NCI-H1048 (cell line): Measurements from ENCODE around the gene PLCXD3.
"Not testable (repeated sequence)": the region's sequence is repeated elsewhere in the genome, so short reads cannot be mapped to it uniquely, and the experiment has no call there.

Experiments
- DNase-seq: peaks from one replicate; lab custom pipeline; 2025; lab: John Stamatoyannopoulos, UW

Gene PLCXD3

DNA sequence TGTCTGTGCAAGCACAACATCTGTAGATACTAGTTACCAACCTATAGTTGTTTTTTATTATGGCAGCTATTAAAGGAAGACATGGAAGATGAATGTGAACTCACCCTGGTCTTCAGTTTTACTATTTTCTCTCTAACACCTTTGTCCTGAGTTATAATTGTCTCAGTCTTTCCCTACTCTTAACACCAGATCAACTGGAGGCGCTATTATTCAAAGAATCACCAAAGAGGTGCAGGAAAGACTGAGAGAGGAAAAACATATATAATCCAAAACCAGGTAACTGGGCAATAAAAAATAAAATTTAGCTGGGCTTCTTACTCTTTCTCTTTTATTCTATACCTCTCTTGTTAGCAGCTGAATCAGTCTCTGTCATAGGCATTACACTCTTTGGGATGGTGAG lies 162.8 kb downstream of the PLCXD3 start:
- DNase-seq: no peak

DNA sequence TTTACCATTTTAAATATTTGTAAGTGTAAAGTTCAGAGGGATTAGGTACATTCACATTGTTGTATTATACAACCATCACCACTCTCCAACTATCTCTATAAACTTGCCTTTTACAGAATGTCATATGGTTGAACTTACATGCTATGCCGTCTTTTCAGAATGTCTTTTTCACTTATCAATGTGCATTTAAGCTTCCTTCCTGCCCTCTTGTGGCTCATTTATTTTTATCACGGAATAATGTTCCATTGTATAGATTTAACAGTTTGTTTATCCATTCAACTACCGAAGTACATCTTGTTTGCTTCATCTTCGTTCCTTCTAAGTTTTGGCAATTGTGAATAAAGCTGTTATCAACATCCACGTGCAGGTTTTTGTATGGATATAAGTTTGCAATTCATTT lies 163.8 kb downstream of the PLCXD3 start:
- no peak for DNase-seq

DNA sequence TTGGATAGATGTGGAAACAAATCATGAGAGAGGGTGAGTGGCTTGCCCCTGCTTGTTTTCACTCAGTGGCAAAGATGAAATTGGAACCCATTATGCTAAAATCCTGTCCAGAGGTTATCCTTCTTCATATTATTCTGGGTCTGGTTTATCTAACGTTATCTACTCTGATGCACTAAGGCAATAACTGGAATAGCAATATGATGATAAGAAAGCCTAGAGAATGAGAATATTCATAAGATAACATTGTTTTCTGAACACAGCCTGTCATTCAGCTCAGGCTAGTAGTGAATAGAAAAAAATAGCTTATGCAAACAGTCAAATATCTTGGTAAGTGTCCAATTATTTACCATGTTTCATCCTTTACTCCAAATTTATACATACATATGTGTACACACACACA lies 165.1 kb downstream of the PLCXD3 start:
- no peak for DNase-seq

DNA sequence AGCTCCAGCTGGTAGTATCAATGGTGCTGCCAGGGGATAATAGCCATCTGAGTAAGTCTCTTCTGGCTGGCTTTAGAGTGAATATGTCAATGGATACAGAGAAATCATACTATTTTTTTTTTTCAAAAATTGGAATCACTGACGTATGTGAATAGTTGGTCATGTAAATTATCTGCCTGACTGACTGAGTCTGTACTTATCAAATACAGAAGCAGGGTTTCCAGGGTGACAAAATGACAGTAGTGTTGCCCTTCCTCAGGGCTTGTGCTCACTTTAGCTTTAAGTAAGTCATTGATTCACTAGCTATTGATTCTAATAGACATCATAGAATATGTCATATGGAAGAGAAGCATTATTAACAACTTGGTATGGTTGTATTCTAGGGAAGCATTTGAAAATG lies 171.1 kb downstream of the PLCXD3 start:
- no peak for DNase-seq

DNA sequence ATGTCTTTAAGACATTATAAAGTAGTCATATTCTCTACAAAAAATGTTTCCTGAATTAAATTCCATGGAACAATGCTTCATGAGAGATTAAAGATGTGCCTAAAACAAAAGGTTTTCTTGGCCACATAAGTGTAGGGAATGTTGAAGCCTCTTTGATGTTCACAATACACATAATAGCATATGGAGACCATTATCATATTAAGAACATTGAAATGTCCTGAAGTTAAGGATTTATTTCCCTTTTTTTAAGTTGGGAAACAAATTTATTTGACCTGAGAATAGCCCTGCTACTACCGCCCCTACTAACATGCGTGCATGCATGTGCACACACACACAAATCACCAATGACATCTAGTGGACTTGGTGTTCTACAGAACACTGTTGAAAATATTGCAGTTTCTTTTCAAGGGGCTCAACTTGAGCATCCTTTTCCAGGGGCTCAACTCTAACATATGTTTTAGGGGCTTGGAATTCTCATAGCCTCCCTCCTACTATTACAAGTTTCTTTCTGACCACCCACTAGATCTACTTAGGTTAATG lies 172.2 kb downstream of the PLCXD3 start:
- DNase-seq: no peak

DNA sequence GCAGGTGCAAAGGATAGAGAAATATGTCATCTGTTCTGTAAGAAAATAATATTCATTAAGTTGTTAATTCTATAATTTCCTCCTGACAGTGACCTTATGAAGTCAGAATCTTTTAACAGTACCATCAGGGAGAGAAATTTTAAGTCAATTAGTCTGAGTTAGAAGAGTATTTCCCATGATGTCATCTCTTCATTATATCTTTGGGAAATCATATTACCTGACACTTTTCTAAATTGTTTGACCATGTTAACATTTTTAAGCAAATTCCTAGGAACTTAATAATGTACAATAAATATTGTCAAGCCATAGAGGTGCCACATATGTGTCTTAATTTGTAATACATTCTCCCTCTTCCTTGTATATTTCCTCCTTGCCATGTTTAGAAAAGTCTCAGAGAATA lies 172.7 kb downstream of the PLCXD3 start:
- DNase-seq: no peak

DNA sequence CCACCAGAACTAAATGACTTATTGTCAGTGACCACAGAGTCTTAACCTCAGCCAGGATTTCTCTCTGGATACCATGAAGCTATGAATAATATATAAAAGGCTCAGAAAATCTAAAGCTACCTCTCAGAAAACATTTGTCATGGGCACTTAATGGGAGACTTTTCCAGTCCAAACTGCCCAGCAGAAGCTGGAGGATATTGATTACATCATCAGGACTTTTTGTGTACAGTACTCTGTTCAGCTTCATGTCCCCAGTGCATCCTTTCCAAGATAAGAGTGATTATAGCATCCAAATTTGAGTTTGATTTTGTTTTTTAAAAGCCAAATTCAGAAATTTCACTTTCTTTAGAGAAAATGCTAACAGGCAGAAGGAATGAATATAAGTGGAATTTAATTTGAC lies 173.2 kb downstream of the PLCXD3 start:
- no peak for DNase-seq

DNA sequence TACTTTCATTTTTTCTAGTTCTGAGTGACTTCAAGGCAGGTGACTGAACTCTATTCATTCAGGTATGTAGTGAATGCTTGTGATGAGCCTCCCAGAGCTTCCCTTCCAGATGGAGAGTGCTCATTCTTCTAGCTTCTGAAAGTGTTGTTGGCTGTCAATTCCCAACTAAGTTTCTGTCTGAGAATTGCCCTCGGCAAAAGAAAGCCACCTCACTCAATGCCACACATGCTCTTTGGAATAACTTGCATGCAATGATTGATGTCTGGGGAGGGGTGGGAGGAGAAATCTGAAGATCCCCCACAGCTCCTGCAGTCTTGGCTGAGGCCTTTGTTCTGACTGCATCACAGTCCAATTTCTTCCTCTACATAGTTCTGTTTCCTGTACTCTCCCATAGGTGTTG lies 173.9 kb downstream of the PLCXD3 start:
- DNase-seq: no peak

DNA sequence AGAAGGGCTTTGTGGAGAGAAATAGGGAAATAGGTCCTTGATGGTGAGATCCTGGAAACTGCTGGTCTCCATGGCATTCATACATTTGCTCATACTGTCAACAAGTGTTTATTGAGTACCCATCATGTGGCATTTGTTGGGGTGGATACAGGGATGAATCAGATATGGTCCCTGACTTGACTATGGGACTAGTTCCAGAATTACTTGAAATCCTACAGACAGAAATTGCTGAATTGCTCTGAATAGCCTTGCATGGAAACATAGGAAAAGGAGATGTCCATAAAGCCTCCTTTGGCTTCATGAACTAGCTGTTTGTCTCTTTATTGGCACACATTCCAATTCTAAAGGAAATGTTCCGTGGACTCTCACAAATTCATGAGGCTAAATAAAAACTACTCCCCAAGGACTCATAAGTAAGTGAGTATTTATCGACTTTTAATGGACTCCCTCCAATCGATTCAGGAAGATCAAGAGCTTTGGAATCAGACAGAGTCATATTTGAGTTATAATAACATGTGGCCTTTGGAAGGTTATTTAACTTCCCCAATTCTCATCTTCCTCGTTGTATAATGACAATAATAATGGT lies 174.7 kb downstream of the PLCXD3 start:
- DNase-seq: no peak

DNA sequence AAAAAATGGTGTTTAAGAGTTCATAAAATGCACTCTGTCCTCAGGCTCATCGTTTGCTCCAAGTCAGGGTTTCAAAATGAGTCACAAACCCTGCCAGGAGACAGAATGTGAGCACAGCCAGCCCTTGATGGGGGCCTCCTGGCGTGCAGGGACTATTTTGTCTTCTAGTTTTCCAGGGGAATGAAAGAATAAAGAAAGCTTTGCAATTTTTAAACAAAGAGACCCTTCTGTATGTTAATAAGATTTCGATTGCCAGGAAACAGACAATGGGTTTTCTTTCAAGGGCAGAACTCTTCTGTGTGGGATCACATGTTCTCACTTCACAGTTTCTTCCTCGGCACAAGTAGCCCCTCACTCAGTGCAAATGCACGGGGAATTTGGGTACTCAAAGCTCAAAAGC lies 175.6 kb downstream of the PLCXD3 start:
- DNase-seq: no peak

DNA sequence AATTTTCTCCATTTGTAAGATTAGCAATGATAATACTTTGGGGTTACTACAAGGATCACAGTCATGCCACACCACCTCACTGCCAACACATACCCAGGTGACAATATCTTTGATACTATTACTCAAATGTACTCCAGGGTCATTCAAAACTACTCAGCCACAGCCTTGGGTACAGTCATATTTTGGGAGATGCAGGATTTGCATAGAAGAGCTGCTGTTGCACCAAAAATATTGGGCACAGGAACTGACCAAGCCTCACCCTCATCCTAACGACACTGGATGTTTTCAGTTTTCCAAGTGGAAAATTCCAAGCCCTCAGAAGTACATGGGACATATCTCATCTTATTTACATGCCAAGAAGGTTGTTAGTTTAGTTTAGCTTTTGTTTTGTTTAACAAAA lies 176.2 kb downstream of the PLCXD3 start:
- DNase-seq: no peak

DNA sequence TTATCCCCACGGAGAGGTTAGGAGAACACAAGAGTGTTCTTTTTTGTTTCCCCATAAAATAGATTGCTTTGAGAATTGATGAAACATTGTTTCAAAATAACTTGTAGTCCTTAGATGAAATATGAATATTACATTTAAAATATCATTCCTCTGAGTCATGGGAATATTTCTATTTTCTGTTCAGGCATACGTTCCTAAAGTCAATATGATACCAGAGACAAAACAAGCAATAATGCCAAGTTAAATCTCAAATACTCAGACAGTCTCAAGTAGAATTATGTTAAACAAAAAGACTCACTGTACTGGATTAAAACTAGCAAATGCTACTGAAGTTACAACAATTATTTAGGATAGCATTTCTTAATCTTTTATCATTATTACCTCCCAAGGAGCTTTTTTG lies 185.3 kb downstream of the PLCXD3 start:
- no peak for DNase-seq

DNA sequence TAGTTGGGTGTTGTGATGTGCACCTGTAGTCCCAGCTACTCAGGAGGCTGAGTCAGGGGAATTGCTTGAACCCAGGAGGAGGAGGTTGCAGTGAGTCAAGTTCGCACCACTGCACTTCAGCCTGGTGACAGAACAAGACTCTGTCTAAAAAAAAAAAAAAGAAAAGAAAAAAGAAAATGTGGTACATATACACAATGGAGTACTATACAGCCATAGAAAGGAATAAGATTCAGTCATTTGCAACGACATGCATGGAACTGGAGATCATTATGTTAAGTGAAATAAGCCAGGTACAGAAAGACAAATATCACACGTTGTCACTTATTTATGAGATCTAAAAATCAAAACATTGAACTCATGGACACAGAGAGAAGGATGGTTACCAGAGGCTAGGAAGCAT lies 187.6 kb downstream of the PLCXD3 start:
- DNase-seq: not testable (repeated sequence)

DNA sequence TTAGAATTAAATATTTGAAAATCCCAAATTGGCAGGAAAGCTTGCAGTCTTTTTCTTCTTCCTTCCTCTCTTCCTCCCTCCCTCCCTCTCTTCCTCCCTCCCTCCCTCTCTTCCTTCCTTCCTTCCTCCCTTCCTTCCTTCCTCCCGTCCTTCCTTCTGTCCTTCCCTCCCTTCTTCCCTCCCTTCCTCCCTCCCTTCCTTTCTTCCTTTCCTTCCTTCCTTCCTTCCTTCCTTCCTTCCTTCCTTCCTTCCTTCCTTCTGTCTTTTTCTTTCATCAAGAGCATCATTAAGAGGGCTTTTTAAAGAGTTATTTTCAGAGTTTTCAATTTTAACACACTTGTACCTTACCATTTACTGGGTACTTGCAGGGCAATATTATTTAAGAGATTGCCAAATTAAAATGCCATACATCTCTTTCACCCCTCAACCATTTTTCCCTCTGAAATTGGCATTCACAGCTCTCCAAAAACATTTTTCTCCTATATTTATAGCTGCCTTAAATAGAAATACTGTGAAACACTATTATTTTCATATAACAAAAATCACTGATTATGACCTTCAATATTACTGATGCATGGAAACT lies 197.8 kb downstream of the PLCXD3 start:
- DNase-seq: no peak

DNA sequence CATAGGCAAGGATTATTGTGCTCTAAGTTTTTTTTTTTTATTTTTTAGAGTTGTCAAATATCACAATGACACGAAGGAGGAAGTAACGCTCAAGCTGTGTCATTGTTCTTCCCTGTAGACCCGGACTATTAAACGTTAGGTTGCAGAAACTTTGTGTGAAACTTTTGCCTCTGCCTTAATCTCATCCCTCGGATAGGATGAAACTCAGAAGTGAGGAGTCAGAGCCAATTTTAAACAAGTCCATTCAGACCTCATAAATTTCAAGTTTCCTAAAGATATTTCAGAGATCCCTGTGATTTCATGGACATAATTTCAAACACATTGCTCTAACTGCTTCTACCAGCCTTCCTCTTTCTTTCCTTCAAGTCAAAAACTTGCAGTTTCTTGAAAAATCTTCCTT lies 198.3 kb downstream of the PLCXD3 start:
- no peak for DNase-seq

DNA sequence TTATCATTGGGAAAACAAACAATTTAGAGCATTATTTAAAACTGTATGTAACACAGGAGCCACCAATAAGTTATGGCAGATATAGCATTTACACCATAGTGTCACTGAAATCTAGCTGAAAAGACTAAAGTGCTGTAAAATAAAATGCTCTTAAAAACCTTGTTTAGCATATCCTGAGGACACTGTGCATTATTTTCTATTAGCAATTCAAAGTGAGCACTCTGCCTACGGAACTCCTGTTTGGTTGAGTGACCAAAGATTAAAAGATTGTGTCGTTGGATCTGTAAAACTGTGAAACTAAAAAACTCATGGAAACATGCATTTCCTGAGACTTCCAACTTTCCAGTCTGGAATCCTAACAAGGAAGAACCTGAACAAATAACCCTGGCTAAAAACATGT lies 201.1 kb downstream of the PLCXD3 start:
- DNase-seq: no peak

DNA sequence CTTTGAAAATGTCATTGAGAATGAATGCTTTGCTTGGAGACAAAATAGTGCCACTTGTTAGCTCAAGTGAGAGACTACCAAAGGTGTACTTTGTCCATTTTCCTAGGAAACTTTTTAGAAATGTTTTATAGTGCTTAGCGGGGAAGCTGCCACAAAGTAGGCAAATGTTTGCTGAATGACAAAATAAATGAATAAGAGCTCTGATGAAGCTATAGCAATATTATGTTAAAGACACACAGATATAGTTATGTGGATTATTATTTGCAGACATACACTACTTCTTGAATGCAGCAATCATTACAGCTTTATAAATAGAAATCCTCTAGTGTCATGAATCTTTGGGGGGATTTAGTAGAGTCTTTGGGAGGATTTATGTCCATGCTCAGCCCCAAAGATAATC lies 204.4 kb downstream of the PLCXD3 start:
- no peak for DNase-seq

DNA sequence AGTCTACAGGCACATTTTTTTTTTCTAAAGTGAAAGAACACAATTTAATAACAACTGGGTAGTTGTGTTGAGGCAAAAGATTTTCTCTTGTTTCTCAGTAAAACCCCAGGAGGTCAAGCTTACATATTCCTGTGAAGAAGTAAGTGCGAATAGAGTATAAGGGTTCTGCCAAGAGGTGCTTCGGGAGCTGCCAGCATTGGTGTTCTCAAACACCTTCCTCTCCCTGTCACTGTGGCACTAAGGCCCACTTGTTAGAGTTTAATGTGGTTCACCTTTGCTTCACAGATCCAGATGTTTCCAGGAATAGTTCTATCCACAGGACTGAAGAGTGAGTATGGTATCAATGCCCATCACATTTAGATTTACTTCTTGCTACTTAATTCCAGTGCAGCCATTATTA lies 205.3 kb downstream of the PLCXD3 start:
- no peak for DNase-seq

DNA sequence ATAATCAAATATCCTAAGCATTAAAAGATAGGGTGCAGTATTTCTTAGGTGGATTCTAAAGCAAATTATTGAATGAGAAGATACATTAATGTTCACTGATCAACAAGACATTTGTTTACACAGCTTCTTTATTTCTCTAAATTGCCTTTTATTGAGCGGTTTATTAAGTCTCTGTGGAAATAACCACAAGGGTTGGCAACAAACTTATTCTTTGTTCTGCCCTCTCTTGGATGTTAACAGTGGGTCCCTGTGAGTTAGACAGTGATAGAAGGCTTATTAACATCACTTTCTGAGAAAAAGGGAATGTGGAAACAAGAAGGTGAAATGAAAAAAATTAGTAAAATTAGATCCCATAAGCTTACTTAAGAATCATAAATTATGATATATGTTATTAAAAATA lies 214.3 kb downstream of the PLCXD3 start:
- no peak for DNase-seq

DNA sequence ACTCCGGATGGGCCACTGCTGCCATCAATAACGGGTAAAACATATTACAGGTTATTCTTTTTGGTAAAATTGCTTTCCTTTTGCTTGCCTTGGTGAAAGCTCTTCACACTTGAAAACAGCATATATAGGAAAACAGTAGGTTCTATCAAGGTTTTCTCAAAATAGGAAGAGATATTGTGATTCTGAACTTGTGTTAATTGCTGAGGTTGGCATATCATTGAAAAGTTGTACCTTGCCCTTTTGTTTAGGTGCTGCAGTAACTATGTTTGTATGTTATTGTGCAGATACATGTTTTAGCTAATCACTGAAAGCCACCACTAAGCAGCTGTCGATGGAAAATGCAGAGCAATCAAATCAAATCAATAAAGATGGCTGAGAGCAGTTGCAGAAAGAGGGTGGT lies 219.1 kb downstream of the PLCXD3 start:
- DNase-seq: no peak

DNA sequence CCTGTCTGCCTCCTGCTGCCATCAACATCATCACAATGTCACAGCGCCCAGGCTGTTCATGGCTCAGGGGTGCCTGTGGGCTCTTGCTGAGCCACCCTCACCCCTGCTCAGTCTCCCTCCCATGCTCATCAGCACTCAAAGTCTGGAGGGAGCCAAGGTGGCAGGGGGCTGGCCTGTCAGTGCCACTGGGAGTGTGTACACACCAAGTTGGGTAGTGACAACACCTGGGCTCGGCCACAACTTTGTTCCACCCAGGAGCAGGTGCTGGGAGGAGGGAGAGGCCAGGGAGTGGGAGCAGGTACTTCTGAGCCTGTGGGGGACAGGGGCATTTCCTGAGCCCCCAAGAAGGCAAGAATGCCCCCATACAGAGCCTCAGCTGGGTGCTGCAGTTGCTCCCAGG lies 219.6 kb downstream of the PLCXD3 start:
- DNase-seq: no peak

DNA sequence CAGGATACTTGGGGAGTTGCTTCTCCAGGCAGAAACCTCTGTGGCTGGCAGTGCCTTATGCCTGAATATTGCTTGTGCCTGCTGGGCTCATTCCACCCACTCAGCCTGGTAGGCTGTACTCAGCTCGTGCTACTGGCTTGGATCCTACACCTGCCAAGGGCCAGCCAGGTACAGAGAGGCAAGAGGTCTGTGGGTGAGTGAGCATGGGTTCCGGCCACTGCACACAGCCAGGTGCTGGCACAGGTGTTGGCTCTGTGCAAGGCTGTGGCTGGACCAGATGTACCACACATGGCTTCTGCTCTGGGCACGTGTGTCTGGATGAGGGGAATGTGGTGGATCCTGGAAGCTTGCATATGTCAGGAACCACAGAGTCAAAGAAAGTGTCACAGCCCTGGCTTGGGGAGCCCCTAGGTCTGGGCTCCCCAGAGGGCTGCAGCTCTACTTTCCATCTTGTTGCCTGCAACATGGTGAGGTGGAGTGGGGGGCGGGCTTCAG lies 220.4 kb downstream of the PLCXD3 start:
- DNase-seq: no peak

DNA sequence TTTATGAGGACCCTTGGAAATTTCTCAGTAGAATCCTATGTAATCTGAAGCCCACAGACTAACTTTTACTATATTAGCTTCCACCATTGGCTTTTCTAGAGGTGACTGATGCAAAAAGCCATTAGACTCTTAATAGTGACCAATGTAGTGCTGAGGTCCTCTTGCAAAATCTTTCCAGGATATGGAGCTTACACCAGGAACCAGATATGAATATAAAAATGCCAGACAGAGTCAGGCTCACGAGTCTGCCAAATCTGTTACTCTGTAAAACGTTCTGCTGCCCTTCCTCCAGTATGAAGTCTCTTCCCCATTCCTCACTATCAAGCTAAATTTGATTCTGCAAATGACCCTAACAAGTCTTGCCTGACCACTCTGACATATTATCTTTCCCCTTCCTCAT lies 223.7 kb downstream of the PLCXD3 start:
- DNase-seq: no peak

DNA sequence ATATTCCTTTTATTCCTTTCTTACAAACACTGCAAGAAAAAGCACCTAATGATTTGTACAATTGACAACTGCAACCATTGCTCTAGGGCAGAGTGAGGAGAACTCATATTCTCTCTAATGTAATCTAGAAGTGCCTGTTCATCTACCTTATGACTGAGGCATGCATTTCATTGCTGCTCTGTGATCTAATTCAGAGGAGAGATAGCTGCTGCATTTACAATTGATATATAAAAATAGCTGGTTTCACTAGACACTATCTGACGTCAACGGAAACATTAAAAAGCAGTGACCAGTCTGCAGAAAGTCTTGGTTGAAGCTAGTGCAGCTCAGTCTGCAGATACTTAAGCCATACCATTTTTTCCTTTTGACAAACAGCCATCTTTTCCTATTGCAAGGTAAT lies 224.2 kb downstream of the PLCXD3 start:
- no peak for DNase-seq
